Hematopoietic multipotent progenitor cell treated with erythropoietin and hydrocortisone succinate and interleukin-3 and kit ligand, for 15 days (in vitro differentiated cells): ENCODE results near the gene CROCC2.

Source experiments
- DNase-seq: peaks from one replicate; pipeline ENCODE4 v3.0.0-alpha.2; 2015; ENCODE audit warnings: low spot score

The CROCC2 gene

GRCh38 chr2:241017228-241017940, 111.2 kb downstream of the CROCC2 start:
- DNase-seq: no peak

GRCh38 chr2:241018051-241018891, 112.1 kb downstream of the CROCC2 start:
- no peak for DNase-seq

- DNase-seq: no peak
These were observed 113.5 kb downstream of the CROCC2 start for GRCh38 chr2:241019441-241020139.

- DNase-seq: no peak
These were observed 114.1 kb downstream of the CROCC2 start for GRCh38 chr2:241020201-241020600.

GRCh38 chr2:241020629-241021190, 114.6 kb downstream of the CROCC2 start:
- DNase-seq: no peak

- DNase-seq: no peak
These were observed 119.5 kb downstream of the CROCC2 start for GRCh38 chr2:241025639-241026038.

GRCh38 chr2:241029599-241030332, 123.6 kb downstream of the CROCC2 start:
- no peak for DNase-seq

- no peak for DNase-seq
These were observed 124.2 kb downstream of the CROCC2 start for GRCh38 chr2:241030333-241030680.

- no peak for DNase-seq
These were observed 124.7 kb downstream of the CROCC2 start for GRCh38 chr2:241030883-241031282.

- DNase-seq: no peak
These were observed 125.5 kb downstream of the CROCC2 start for GRCh38 chr2:241031436-241032165.

- DNase-seq: no peak
These were observed 127.3 kb downstream of the CROCC2 start for GRCh38 chr2:241033336-241033987.

- DNase-seq: no peak
These were observed 127.9 kb downstream of the CROCC2 start for GRCh38 chr2:241033994-241034393.

- DNase-seq: no peak
These were observed 128.5 kb downstream of the CROCC2 start for GRCh38 chr2:241034490-241035141.

- DNase-seq: no peak
These were observed 129.1 kb downstream of the CROCC2 start for GRCh38 chr2:241035142-241035817.

GRCh38 chr2:241035818-241036396, 129.8 kb downstream of the CROCC2 start:
- no peak for DNase-seq

GRCh38 chr2:241036397-241036963, 130.3 kb downstream of the CROCC2 start:
- DNase-seq: no peak

GRCh38 chr2:241036964-241037421, 130.9 kb downstream of the CROCC2 start:
- DNase-seq: no peak

- DNase-seq: no peak
These were observed 131.4 kb downstream of the CROCC2 start for GRCh38 chr2:241037498-241037897.
